Uterus (tissue), 2 donors: ENCODE measurements around the gene JAK1.

Experiments used
- CTCF ChIP-seq, 4 experiments: fragments of 200-600 bp in 2 of 4; fragments of 450-650 bp in 2 of 4; sonication (generic) in 2 of 4; IDR thresholded peaks; one replicate each; pipeline ENCODE4 v1.5.1; 2016 to 2019; ENCODE audit warnings: antibody characterized with exemption in 4 of 4, mild to moderate bottlenecking in 2 of 4, moderate library complexity in 1 of 4
- POLR2A ChIP-seq, 2 donors: fragments of 450-650 bp; IDR thresholded peaks; one replicate each; pipeline ENCODE4 v1.6.1; 2016; ENCODE audit warnings: antibody characterized with exemption in 2 of 2, mild to moderate bottlenecking in 1 of 2, moderate library complexity in 1 of 2

DNA sequence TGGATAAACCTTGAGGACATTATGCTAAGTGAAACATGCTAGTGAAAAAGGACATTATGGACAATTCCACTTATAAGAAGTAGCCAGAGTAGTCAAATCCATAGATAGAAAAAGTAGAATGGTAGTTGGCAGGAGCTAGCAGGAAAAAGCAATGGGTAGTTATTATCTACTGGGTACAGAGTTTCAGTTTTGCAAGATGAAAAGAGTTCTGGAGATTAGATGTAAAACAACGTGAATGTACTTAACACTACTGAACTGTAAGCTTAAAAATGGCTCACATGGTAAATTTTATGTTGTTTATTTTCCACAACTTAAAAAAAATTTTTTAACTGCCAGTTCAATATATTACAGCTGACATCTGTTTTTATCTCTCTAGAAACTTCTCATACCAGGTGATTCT is 19.4 kb downstream of the JAK1 start:
- TF ChIP-seq CTCF (IDR thresholded peaks at IDR 0.05) (no peak), POLR2A (IDR thresholded peaks at IDR 0.05) (no peak)
